NCI-H2029 (cell line): Measurements from ENCODE around the gene OSBPL10.

ENCODE experiments used
- DNase-seq: peaks from one replicate; lab custom pipeline; 2025; lab: John Stamatoyannopoulos, UW

OSBPL10 gene

DNA sequence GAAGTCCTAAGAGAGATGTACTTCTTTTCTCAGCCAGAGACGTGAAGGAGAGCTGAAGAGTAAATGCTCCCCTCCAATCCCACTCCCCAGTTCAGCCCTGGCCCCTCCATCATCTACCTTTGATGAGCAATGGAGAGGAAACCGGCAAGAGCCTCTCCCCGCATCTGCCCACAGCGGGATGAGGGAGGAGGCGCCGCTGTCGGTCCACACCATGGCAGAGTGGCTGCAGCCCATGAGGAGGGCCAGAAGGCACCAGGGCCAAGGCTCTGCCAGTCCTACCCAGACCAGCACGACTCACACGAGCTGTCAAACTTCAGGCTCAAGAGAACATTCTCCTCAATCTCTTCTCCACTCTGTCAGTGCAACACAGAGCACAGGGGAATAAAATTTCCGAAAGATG is 129.8 kb downstream of the OSBPL10 start:
- no peak for DNase-seq

DNA sequence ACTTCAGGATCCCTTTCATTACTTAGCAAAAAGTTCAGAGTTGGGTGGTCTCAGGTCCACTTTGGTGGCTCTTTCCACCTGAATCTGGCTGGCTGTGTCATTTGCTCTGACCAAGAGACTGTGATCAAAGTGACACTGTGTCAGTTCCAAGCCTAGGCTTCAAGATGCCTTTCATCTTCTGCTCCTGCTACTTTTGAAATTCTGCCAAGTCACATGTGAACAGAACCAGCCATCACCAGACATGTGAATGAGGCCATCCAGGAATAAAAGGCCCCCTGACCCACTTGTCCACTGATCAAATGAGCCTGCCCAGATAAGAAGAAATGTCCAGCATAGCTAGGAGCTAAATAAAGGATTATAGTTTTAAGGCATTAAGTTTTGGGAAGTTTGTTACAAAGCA is 132.2 kb downstream of the OSBPL10 start:
- DNase-seq = peak; percentile 16

DNA sequence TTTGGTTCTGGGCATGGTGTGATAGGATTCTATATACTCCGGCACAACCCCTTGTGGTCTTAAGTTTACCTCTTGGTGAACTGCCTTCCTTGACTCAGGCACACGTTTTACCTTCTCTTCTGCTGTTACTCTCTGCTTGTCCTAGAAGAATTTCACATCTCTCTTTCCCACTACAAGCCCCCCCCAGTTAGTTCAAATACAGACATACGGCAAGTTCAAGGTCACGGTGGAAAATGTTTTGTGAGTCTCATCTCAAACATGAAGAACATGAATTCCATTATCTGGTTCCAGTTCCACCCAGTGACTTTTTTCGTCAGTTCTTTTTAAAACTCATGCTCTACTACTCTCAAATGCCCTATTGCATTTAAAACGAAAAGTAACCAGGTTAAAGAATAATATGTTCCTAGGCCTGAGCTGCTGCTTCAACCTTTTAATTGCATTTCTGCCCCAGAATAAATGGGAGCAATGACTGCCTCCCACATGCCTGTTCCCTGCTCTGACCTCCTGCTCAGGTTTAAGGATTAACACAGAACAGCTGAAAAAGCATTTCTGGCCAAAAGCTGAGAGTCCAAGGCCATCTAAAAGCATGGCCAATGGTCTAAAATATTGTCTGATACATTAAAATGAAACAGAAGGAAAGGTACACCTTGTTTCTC is 132.8 kb downstream of the OSBPL10 start:
- DNase-seq = no peak

DNA sequence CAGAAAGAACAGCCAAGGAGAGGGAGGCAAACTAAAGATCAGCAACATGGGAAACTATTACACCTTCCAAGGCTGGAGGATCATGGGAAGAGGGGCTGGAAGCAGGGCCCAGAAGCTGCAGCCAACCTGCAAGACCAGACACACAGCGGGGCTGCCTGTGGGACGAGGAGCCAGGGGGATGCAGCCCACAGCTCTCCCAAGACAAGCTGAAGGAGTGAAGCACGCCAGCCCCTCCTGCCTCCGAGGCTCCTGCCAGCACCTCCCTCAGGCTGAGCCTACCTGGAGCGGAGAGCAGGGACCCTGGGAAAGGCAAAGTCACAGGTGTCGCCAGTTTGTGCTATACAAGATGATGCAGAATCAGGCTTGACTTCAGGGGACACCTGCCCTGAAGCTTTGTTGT is 133.3 kb downstream of the OSBPL10 start:
- DNase-seq = no peak

DNA sequence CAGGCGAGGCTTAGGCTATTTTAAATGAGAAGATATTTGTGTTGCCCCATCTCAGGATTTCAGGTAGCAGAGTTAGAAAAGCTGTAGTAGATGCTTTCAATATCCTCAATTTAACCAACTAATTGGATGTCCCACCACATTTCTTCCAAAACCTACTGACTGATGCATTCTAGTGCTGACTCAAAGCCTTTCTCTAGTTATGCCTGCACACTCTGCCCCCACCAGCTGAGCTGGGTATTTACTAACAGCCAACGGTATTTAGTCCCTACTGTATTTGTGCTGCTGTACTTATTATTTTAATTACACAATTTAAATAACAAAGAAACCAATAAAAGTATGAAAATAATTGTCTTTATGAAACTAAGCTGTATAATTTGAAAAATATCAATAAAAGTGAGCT is 139.5 kb downstream of the OSBPL10 start:
- DNase-seq = no peak

DNA sequence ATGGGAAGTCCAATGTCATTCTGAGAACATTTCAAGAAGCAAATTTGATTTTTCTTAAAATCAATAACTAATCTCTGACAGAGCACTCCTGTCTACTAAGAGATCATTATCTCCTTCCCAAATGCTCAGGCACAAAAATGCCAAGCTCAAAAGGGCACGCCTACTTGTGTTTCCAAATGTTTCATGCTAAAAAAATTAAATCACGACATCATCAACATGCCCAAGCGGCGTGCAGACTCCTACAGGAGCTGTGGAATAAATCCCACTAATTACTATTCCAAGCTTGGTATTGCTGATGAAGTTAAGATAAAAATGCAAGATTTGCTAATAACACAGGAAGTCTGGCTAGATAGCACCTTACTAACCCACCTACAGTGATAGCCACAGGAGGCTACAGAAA is 140.8 kb downstream of the OSBPL10 start:
- DNase-seq = no peak

DNA sequence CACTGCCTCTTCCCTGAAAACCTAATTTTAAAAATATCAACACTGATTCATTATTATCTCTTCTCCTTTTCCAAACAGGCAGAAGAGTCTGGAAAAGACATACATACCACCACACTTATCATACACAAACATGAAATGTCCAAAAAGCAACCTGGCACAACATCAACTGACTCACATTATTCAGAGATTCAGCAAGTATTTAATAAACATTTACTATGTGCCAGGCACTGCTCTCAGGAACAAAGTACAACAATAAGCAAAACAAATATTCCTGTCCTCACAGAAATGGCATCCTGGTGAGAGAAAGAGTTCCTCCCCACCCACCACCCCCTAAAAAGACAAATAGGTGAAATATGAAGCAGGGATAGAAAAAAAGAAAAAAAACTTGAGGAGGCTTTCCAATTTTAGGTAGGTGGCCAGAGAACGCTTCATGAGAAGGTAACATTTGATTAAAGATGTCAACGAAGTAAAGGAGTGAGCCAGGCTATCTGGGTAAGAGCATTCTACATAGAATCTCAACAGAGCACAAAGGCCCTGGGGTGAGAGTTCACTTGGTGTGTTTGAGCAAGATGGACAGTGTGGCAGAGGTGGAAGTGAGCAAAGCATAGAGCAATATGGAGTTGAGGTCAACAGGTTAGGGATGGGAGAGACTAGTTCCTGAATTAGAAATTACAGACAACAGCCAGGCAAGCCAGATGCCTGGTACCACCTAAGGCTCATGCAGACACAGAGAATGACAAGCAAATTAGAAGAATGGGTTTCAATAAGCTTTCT is 141.7 kb downstream of the OSBPL10 start:
- DNase-seq = no peak

DNA sequence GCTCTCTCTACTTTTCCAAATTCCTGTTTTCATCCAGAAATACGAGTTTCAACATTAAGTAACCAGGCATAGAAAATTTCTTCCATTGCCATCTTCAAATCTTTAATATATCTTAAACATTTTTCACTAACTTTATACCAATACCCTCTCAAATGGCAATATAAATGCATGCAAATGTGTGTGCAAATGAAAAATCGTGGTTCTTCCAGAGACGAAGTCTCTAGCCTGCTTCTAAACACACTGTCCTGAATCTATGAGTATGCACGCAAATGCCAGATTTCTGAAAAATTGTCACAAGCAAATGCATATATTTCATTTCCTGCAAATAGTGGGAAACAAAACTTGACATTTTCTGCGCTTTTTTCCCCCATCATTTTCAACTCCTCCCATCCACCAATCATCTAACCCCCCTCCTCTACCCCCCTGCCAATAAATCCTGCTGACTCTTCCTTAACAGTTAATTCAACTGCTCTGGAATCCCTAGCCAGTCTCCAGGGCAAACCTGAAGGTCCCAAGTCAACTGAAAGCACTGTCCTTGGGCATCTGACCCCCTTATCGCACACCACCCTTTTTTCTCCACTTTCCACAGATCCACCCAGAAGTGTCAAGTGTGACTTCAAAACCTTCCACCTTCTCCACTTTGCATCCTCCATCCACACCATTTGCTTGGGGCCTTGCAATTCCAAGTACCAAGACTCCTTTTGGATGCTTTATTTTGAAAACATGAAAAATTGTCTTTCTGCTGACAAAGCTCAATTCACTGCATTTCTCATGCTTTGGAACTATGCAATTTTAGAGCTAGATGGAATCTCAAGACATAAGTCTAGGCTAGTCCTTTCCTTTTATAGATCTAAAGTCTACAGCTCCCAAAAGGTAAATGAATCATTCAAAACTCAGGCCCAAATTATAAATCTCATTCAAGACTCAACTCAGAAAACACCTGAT is 144.7 kb downstream of the OSBPL10 start:
- no peak for DNase-seq

DNA sequence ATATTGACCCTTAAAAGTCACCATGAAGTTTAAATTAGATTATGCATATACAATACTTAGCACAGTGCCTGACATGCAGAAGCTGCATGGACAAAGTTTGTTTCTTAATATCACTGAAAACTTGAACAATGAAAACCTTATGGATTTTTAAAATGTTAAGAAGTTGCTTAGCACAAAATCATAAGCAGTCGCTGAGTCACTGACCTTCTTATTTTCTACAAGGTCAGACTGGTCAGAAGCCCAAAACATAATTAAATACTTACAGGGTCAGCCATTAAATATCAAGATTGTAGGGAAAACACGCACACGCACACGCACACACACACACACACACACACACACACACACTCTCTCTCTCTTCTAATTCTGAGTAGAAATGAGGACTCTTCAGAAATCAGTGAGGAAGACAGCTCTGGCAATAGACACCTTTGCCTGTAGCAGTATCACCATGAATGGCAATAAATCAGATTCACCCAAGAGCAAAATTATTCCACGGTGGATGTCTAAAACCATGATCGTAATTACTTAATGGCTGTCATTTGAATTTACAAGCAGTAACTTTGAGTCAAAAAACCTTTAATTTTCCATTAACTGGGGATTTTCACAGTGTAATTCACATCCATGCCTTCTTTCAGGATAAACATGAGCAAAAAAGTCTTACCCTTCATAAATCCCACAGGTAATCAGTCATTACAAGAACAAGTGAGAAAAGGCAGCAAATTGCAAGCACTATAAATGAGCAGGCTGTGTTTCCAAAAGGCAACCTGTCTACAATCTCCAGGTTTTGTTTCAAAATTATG is 147.5 kb downstream of the OSBPL10 start:
- no peak for DNase-seq

DNA sequence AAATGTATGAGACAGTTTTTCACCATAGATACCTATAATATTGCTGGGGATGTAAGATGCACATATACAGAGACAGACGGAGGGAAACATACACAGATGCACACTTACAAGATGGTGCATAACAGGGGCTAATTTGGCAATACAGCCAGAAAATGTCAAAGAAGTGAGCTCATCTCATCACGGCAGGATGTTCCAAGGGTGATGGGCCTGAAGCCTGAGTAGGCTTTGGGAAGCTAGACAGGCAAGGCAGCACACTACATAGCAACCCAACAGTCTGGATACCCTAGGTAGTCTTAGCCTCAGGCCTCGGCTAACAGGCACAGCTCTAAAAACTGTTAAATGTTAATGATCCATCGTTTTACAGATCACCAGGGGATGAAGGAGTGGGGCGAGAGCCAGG is 148.5 kb downstream of the OSBPL10 start:
- no peak for DNase-seq

DNA sequence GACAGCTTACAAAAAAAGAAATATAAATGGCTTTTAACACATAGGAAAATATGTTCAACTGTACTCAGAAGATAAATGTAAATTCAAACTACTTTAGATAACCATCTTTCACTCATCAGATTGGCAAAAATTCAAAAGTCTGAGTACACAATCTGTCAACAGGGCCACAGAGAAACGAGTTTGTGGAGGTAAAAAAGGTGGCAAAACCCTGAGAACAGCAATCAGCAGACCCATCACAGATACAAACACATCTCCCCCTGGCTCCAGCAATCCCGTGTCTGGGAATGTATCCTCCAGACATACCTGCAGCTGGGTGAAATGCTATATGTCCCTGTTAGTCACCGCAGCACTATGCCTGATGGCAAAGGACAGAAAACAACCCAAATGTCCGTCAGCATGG is 149.5 kb downstream of the OSBPL10 start:
- peak; percentile 3 for DNase-seq

DNA sequence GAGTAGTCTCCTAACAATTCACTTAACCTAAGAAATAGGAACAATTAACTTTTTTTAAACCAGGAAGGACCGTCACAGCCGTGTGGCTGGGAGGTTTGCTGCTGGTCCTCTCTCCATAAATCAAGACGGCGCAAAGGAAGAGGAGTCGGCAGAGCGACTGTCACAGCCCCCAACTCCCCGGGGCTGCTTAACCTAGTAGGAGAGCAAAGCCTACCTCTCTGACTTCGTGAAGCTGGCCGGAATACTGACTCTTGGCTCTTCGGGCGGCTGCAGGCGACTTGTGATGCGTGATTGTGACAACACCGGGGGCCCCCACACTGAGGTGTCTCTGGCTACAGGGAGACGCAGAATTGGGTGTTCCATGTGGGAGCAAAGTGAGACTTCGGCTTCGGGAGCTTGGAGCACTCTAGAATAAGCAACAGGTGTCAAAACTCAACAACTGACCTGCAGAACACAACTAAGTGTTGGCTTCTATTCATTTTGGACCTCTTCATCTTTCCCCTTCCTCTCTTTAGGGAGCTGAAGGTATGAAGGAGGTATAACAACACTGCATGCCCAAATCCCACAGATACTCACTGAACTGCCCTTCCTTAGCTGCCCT is 151.1 kb downstream of the OSBPL10 start:
- DNase-seq = no peak

DNA sequence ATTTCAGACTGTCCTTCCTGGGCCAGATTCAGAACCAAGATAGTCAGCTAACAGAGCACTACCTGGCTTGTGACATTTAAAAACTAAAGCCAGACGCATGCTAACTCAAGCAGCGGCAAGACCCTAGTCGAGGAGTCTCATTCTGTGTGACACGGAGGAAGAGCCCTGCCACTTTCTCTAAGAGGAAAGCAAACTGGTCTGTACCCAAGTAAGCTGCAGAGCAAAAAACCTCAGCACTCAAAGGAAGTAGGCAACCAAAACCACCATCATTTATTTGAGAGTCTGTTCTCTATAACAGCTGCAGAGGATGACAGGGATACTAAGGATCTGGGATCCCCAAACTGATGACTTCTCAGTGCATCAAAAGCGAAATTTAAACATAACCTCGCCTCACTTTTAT is 152.1 kb downstream of the OSBPL10 start:
- no peak for DNase-seq

DNA sequence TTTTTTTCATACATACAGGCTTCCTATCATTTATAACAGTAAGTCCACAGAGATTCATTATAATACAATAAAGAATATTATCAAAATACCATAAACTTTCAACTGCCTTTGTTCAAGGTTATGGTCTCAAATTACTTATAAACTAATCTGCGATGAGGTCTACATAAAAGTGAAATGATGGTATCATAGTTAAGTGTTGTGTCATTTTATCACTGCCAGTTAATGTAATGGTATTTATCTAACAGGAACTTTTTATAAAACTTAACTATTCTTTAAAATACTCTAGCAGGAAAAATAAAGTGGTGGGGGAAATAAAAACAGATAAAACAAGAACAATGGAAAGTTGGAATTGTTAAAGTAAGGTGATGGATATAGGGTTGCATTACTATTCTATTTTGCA is 153.1 kb downstream of the OSBPL10 start:
- no peak for DNase-seq

DNA sequence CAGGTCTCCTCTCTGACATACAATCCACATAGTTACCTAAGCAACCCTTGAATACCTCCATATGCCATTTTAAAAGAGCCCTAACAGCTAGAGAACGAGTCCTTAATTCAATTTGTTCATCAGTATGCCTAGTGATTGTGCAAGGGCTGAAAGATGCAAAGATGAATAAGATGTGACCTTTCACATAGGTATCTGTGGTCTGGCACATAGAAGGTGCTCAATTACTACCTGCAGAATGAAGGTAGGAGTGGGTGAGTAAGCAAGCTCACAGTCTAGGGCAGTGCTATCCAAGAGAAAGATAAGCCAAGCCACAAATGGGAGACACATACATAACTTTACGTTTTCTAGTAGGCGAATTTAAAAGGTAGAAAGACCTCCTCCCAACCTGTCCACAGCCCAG is 157.9 kb downstream of the OSBPL10 start:
- no peak for DNase-seq

DNA sequence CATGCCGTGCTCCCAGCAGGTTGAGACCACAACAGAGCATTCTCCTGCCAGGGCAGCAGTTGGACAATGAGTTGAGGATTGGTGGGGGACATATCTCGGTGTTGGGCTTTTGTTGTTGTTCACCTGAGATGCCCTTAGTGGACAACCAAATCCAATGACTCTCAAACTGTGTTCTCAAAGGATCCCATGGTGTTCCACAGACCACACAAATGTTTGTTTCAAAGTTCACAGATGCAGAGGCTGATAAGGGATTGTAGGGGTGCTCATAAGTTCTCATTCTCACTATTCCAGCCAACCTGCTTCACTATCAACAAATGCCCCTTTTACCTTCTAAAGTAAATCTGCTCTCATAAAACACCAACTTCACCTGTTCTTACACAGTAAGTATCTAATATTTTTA is 159.9 kb downstream of the OSBPL10 start:
- no peak for DNase-seq

DNA sequence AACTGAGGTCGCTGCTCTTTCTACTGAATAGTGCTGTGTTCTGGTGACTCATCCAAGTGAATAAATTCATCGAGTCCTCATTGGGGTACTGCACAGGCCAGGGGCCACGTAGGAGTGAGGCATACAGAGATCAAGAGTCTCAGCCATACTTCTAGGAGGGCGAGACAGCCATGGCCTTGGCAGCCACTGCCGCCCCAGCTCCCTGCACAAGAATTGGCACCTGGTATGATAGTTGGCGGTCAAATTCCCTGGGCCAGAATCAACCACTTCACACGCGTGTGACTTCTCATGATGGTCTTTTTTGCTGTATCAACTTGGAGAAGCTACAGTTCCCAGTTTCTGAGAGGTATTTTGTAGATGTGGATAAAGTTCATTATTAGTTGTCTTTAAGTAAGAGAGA is 161.6 kb downstream of the OSBPL10 start:
- no peak for DNase-seq

DNA sequence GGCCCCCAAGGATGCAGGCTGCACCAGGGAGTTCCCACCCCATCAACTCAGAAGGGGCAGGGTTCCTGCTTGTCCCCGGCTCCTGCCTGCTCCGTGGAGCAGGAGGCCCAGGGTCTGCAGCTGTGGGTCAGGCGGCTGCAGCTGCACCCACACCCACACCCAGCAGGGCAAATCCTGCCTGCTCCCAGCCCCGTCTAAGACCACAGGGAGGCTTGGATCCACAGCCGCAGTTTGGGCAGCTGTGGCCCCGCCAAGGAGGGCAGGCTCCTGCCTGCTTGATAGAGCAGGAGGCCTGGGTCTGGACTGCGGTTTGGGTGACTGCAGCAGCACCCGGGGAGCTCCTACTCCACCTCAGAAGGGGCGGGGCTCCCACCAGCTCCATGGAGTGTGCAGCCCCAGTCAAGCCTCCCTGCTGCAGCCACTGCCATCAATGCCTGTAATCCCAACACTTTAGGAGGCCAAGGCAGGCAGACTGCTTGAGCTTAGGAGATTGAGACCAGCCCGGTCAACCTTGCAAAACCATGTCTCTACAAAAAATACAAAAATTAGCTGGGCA is 163.6 kb downstream of the OSBPL10 start:
- DNase-seq = no peak

DNA sequence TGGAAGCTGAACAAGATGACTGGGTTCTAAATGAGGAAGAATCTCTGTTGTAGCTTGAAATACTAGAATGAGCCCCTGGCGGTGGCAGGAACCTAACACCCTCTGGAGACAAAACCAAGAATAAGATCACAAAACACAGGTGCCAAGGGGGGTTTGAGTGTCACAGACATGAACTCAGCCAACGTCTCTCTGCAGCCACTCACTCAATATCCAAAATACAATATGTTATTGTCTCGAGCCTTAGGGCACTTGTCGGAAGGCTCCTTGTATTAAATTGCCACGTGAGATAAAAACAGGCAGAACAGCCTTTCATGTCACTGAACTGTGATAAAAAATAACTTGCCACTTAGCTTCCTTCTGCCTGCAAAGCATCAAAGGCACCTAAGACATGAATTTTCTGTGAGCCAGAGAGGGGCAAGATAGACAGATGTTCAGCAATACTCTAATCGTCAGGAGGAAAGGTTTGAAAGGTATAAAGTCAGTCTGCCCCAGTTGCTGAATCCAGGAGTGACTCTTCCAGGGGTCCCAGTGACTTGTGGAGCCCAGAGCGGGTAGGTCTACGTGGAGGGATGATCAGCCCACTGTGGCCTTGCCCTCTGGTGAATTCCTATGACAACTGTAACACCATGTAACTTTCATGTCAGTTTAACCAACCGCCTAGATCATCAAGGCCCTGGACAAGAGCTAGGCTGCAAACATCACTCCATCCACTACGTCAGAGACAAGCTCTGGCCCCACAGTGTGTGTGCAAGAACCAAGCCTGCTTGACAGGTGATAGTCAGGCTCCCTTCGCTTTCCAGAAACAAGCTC is 165.2 kb downstream of the OSBPL10 start:
- DNase-seq = no peak

DNA sequence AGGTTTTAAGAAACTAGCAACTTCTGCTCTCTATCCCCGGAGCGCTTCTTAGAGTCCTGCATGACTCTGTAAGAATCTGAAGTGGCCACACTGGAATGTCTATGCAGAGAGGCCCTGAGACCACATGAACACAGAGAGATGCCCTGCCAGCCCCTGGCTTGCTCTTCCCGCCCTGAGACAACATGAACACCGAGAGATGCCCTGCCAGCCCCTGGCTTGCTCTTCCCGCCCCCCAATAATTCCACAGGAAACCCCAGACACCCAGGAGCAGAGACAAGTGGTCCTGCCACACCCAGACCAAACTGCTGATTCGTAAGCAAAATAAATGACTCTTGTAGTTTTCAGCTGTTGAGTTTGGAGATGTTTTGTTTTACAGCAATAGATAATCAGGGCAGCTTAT is 166.1 kb downstream of the OSBPL10 start:
- no peak for DNase-seq
